ENCODE measurements around the gene RTN4IP1. TPM values are rescaled to one million over a fixed set of nuclear protein-coding genes. Genes with fewer than 3 reads are reported as not detected.
"Not testable (repeated sequence)": the region's sequence is repeated elsewhere in the genome, so short reads cannot be mapped to it uniquely, and the experiment has no call there.

Gene RTN4IP1
- total RNA-seq, 1 experiment from 2014 or later = 11.2 TPM

DNA sequence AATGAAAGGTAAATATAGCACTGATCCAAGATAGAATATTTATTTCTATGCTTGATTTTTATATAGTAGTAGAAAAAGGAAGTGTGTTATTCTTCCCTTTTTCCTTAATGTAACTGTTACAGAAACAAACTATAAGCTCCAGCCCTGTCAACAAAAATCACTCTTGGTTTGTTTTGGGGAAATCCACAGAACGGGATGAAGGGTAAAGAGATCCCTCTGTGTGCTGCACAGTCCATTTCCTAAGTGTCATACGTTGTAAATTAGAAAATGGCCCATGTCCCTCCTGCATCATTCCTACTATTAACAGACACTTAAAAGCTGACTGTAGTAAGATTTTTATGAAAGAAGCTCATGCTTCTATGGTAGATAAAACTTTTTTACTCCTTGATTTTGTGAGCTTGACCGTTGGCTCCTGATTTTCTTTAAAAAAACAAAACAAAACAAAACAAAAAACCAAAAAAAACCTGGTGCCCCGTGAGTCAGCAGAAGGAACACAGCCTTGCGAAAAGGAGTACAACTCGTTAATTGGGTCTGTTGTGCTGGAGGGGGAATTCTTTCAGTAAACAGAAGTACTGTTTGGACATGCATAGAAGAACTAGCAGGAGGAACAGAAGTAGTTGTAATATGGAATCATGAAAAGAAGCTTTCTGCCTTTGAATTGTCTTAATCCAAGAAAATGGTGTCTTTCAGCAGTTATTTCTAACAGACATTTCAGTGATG, 67.5 kb downstream of the RTN4IP1 start:
- Histone ChIP-seq H3K36me3 (ENCODE audit: control insufficient read depth, insufficient read depth, low read length) (no peaks in the 10 kb centered on the region), H3K4me1 (no peaks in the 10 kb centered on the region), H3K9me3 (no peaks in the 10 kb centered on the region), H3K4me3 (ENCODE audit: low read depth, low read length) (no peak overlapping the region), H3K27me3 (replicated peaks; ENCODE audit: control insufficient read depth, insufficient read depth, low read length) (no peaks in the 10 kb centered on the region)
- BruUV-seq (replicated peaks) = no TSS peak
- H3K4me3 Mint-ChIP-seq (ENCODE audit: unreplicated experiment) = no peak overlapping the region
- peaks cover 5% of the 10 kb centered on the region for H3K36me3 Mint-ChIP-seq (ENCODE audit: insufficient read depth, unreplicated experiment)
- H3K4me1 Mint-ChIP-seq (ENCODE audit: low read depth, unreplicated experiment) = peaks cover 5% of the 10 kb centered on the region
- H3K9me3 Mint-ChIP-seq (ENCODE audit: unreplicated experiment) = no peaks in the 10 kb centered on the region
- H3K27me3 Mint-ChIP-seq (ENCODE audit: insufficient read depth, unreplicated experiment) = no peaks in the 10 kb centered on the region
- DNase-seq = no peak
- H3K27ac Mint-ChIP-seq (ENCODE audit: unreplicated experiment) = no peak overlapping the region
- intact Hi-C loops (cut with micrococcal nuclease; ENCODE audit: unreplicated experiment) = no loop called here
- ChIA-PET CTCF (no interaction called here), POLR2A (no interaction called here)
- TF ChIP-seq CTCF (IDR thresholded peaks at IDR 0.05; ENCODE audit: insufficient read depth in 1 of 2, low read depth in 1 of 2, low read length in 1 of 2, severe bottlenecking in 1 of 2, unreplicated experiment in 1 of 2) = no peak

DNA sequence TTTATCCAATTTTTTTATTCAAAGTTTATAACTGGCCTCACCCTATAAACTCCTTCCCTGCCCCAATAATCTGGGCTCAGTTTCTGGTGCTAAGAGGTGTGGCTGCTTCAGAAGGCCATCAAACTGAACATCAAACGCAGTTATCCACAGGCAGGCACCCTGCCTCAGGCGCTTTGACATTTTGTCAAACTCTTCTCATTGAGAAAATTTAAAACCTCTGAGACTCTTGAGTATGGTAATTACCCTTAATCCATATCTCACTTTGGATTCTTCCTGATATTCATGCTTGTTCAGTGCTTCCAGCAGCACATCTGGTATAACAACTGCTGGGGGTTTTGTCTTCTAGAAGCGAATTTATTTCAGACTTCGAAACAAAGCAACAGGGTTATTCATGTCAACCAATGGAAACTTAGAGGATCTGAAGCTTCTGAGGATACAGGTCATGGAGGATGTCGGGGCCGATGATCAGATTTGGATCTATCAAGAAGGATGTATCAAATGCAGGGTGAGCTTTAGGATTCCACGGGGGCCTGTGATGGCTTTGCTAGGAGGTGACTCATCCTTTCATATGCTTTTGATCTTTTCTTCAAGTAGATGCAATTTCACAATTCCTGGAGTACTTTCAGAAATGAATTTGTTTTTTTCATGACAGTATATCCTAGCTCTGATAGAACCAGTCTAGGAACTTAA, 68.2 kb downstream of the RTN4IP1 start:
- H3K36me3 ChIP-seq (ENCODE audit: control insufficient read depth, insufficient read depth, low read length) = no peaks in the 10 kb centered on the region
- Mint-ChIP-seq H3K4me1 (ENCODE audit: low read depth, unreplicated experiment) (peaks cover 5% of the 10 kb centered on the region), H3K9me3 (ENCODE audit: unreplicated experiment) (no peaks in the 10 kb centered on the region), H3K36me3 (ENCODE audit: insufficient read depth, unreplicated experiment) (peaks cover 4% of the 10 kb centered on the region), H3K27me3 (ENCODE audit: insufficient read depth, unreplicated experiment) (no peaks in the 10 kb centered on the region), H3K4me3 (ENCODE audit: unreplicated experiment) (no peak overlapping the region), H3K27ac (ENCODE audit: unreplicated experiment) (no peak overlapping the region)
- H3K9me3 ChIP-seq = no peaks in the 10 kb centered on the region
- ChIA-PET POLR2A (no interaction called here), CTCF (no interaction called here)
- no peaks in the 10 kb centered on the region for H3K27me3 ChIP-seq (replicated peaks; ENCODE audit: control insufficient read depth, insufficient read depth, low read length)
- DNase-seq = no peak
- H3K4me1 ChIP-seq = no peaks in the 10 kb centered on the region
- no TSS peak for BruUV-seq (replicated peaks)
- intact Hi-C loops (cut with micrococcal nuclease; ENCODE audit: unreplicated experiment) = no loop called here
- no peak overlapping the region for H3K4me3 ChIP-seq (ENCODE audit: low read depth, low read length)
- TF ChIP-seq CTCF (IDR thresholded peaks at IDR 0.05; ENCODE audit: insufficient read depth in 1 of 2, low read depth in 1 of 2, low read length in 1 of 2, severe bottlenecking in 1 of 2, unreplicated experiment in 1 of 2) = no peak

- H3K9me3 Mint-ChIP-seq (ENCODE audit: unreplicated experiment); H3K4me3 ChIP-seq (ENCODE audit: low read depth, low read length); H3K9me3 ChIP-seq; H3K4me1 ChIP-seq; H3K4me3 Mint-ChIP-seq (ENCODE audit: unreplicated experiment); H3K27ac Mint-ChIP-seq (ENCODE audit: unreplicated experiment); DNase-seq; POLR2A ChIA-PET; H3K4me1 Mint-ChIP-seq (ENCODE audit: low read depth, unreplicated experiment); intact Hi-C loops (cut with micrococcal nuclease; ENCODE audit: unreplicated experiment); H3K36me3 Mint-ChIP-seq (ENCODE audit: insufficient read depth, unreplicated experiment); CTCF ChIA-PET; H3K36me3 ChIP-seq (ENCODE audit: control insufficient read depth, insufficient read depth, low read length); H3K27me3 ChIP-seq (replicated peaks; ENCODE audit: control insufficient read depth, insufficient read depth, low read length); BruUV-seq (replicated peaks); H3K27me3 Mint-ChIP-seq (ENCODE audit: insufficient read depth, unreplicated experiment): not testable (repeated sequence)
Observed at GRCh38 chr6:106559659-106560058, 69.6 kb downstream of the RTN4IP1 start.
